ENCODE data around the gene ZBTB46.

ZBTB46 gene

DNA sequence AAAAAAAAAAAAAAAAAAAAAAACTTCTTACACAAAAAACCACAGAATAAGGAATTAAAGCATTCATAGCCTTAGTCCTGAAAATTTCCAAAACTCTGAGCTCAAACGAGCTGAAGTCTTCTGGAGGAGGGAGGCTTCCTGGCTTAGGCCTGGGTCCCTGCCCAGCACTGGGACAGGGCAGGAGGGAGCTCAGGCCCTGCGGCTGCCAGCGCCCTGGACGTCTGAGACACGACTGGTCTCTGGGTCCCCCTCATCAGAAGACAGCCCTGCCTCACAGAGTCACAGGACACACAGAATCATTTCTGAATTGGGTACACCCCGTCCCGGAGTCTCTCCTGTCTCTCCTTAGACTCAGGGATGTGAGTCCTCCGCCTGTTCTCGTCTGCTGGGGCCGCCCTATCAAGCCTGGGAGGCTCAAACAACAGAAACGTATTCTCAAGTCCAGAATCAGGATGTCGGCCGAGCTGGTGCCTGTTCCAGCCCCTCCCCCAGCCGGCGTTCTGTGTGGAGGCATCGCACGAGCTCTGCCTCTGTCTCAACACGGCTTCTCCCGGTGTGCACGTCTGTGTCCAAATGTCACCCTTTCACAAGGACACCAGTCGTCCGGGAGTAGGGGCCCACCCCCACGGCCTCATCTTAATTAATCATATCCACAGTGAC is 39.4 kb downstream of the ZBTB46 start:
- Histone ChIP-seq H3K9ac (ENCODE audit: low read depth, low read length) (no peak overlapping the region), H2AFZ (ENCODE audit: low read depth, low read length) (no peak overlapping the region), H3K27ac (ENCODE audit: low read length) (no peak overlapping the region), H3K4me2 (ENCODE audit: insufficient read depth, low read length) (no peak overlapping the region), H3K27me3 (ENCODE audit: insufficient read depth, low read length, poor library complexity) (peaks cover 16% of the 10 kb centered on the region), H3K4me1 (ENCODE audit: insufficient read depth, low read length) (no peaks in the 10 kb centered on the region), H3K79me2 (ENCODE audit: insufficient read depth, low read length) (no peaks in the 10 kb centered on the region), H3K36me3 (ENCODE audit: insufficient read depth, low read length) (no peaks in the 10 kb centered on the region), H4K20me1 (ENCODE audit: insufficient read depth, low read length) (peaks cover 4% of the 10 kb centered on the region), H3K9me3 (ENCODE audit: insufficient read depth, low read length, severe bottlenecking) (no peaks in the 10 kb centered on the region), H3K4me3 (ENCODE audit: low read depth in 1 of 2, low read length in 2 of 2) (no peak overlapping the region)
- no peak for DNase-seq
- no peak for TF ChIP-seq EZH2 (IDR thresholded peaks at IDR 0.05; ENCODE audit: borderline replicate concordance, low read depth, low read length, severe bottlenecking)
- TF ChIP-seq, protein P1, sequence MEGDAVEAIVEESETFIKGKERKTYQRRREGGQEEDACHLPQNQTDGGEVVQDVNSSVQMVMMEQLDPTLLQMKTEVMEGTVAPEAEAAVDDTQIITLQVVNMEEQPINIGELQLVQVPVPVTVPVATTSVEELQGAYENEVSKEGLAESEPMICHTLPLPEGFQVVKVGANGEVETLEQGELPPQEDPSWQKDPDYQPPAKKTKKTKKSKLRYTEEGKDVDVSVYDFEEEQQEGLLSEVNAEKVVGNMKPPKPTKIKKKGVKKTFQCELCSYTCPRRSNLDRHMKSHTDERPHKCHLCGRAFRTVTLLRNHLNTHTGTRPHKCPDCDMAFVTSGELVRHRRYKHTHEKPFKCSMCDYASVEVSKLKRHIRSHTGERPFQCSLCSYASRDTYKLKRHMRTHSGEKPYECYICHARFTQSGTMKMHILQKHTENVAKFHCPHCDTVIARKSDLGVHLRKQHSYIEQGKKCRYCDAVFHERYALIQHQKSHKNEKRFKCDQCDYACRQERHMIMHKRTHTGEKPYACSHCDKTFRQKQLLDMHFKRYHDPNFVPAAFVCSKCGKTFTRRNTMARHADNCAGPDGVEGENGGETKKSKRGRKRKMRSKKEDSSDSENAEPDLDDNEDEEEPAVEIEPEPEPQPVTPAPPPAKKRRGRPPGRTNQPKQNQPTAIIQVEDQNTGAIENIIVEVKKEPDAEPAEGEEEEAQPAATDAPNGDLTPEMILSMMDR (IDR thresholded peaks at IDR 0.05; ENCODE audit: borderline replicate concordance, extremely low read depth, low read length, poor library complexity, severe bottlenecking), result no peak
- ATAC-seq (ENCODE audit: insufficient read depth, low read depth), result no peak

DNA sequence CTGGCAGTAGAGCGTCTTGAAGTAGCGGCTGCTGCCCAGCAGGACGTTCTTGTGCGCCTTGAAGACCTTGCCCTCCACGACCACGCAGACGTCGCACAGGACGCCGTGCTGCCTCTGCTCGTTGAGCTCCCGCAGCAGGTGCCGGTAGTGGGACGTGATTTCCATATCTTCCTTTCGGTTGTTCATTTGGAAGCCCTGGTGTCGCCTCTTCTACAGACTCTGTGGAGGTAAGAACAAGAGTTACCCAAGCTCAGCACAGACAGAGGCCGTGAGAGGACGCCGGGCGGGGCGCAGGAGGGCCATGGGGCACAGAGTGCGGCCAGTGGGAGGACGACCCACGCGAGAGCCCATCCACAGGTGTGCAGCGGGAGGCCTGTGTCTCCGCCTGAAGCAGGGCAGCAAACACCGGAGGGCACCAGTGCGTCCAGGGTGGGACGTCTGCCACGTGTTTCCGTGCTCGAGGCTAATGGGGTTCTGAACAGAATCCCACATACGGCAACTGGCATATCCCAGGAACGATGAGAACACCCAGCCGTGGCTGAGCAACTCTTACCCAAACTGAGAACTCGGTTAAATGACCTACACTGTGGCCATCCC is 40.4 kb downstream of the ZBTB46 start:
- Histone ChIP-seq H3K9me3 (ENCODE audit: insufficient read depth, low read length, severe bottlenecking) (no peaks in the 10 kb centered on the region), H3K4me3 (ENCODE audit: low read depth in 1 of 2, low read length in 2 of 2) (no peak overlapping the region), H3K27me3 (ENCODE audit: insufficient read depth, low read length, poor library complexity) (peaks cover 16% of the 10 kb centered on the region), H3K4me2 (ENCODE audit: insufficient read depth, low read length) (no peak overlapping the region), H3K4me1 (ENCODE audit: insufficient read depth, low read length) (0 out of 2 replicates have a peak, but pooled peaks cover 4% of the 10 kb centered on the region), H3K79me2 (ENCODE audit: insufficient read depth, low read length) (no peaks in the 10 kb centered on the region), H3K36me3 (ENCODE audit: insufficient read depth, low read length) (no peaks in the 10 kb centered on the region), H3K27ac (ENCODE audit: low read length) (no peak overlapping the region), H3K9ac (ENCODE audit: low read depth, low read length) (no peak overlapping the region), H2AFZ (ENCODE audit: low read depth, low read length) (no peak overlapping the region), H4K20me1 (ENCODE audit: insufficient read depth, low read length) (peaks cover 4% of the 10 kb centered on the region)
- no peak for DNase-seq
- TF ChIP-seq EZH2 (IDR thresholded peaks at IDR 0.05; ENCODE audit: borderline replicate concordance, low read depth, low read length, severe bottlenecking), result no peak
- TF ChIP-seq, protein P1 (IDR thresholded peaks at IDR 0.05; ENCODE audit: borderline replicate concordance, extremely low read depth, low read length, poor library complexity, severe bottlenecking), result no peak
- no peak for ATAC-seq (ENCODE audit: insufficient read depth, low read depth)

DNA sequence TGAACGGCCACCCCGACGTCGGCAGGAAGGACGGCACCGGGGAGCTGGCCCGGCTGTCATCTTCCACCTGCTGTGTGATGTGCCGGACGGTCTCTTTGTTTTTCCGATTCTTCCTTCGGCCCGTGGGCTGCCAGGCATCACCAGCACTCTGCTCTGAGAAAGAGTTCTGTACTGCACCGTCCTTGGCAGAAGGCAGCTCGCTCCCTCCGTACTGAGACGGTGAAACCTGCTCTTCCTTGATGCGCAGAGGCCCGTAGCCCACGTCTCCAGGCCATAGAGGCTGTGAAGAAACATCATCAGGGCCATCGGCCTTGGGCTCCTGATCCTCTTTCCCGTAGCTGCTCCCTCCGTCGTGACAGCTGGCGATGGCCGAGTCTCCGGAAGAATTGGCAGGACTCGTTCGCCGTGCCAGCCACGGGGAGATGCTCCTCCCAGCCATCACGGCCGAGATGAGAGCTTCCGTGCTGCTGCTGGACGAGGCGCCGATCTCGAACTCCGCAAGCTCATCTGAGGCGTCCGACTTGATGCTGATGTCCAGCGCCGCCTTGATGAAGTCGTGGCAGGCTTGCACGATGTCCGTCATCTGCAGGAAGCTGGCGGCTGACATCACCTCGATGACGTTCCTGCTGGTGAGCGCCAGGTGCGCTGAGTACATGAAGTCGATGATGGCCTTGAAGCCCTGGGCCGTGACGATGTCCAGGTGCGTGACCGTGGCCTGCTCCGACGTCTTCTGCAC is 41.1 kb downstream of the ZBTB46 start:
- no peak for ATAC-seq (ENCODE audit: insufficient read depth, low read depth)
- TF ChIP-seq EZH2 (IDR thresholded peaks at IDR 0.05; ENCODE audit: borderline replicate concordance, low read depth, low read length, severe bottlenecking), result no peak
- TF ChIP-seq, protein P1 (IDR thresholded peaks at IDR 0.05; ENCODE audit: borderline replicate concordance, extremely low read depth, low read length, poor library complexity, severe bottlenecking), result no peak
- Histone ChIP-seq H2AFZ (ENCODE audit: low read depth, low read length) (no peak overlapping the region), H3K27ac (ENCODE audit: low read length) (no peak overlapping the region), H3K9me3 (ENCODE audit: insufficient read depth, low read length, severe bottlenecking) (no peaks in the 10 kb centered on the region), H3K36me3 (ENCODE audit: insufficient read depth, low read length) (no peaks in the 10 kb centered on the region), H3K27me3 (ENCODE audit: insufficient read depth, low read length, poor library complexity) (peaks cover 10% of the 10 kb centered on the region), H3K4me3 (ENCODE audit: low read depth in 1 of 2, low read length in 2 of 2) (no peak overlapping the region), H4K20me1 (ENCODE audit: insufficient read depth, low read length) (peaks cover 4% of the 10 kb centered on the region), H3K4me1 (ENCODE audit: insufficient read depth, low read length) (0 out of 2 replicates have a peak, but pooled peaks cover 4% of the 10 kb centered on the region), H3K4me2 (ENCODE audit: insufficient read depth, low read length) (no peak overlapping the region), H3K79me2 (ENCODE audit: insufficient read depth, low read length) (no peaks in the 10 kb centered on the region), H3K9ac (ENCODE audit: low read depth, low read length) (no peak overlapping the region)
- DNase-seq, result no peak

All from DND-41 (cell line).